ENCODE measurements around the gene NDUFV1.
"Not testable (repeated sequence)": the region's sequence is repeated elsewhere in the genome, so short reads cannot be mapped to it uniquely, and the experiment has no call there.

DNA sequence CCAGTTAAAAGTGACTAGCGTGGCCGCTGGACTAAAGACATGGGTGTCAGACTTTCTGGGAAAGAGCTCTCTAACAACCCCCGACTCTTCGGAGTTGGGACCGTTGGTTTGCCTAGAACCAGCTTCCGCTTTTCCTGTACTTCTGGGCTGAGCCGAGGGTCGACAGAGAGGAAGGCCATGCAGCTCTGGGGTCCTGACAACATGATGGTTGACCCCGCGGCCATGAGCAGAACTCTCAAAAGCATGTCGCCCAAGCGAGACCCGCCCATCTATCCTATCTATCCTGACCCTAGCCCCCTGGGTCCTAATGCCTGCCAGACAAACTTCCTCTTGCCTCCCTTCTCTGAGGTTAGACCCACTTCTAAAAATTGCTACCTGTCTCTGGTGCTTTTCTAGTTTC, 13.9 kb downstream of the NDUFV1 start:
- TF ChIP-seq EP300, POLR2A (IDR thresholded peaks at IDR 0.05): not testable (repeated sequence)
- TF ChIP-seq, protein P1, sequence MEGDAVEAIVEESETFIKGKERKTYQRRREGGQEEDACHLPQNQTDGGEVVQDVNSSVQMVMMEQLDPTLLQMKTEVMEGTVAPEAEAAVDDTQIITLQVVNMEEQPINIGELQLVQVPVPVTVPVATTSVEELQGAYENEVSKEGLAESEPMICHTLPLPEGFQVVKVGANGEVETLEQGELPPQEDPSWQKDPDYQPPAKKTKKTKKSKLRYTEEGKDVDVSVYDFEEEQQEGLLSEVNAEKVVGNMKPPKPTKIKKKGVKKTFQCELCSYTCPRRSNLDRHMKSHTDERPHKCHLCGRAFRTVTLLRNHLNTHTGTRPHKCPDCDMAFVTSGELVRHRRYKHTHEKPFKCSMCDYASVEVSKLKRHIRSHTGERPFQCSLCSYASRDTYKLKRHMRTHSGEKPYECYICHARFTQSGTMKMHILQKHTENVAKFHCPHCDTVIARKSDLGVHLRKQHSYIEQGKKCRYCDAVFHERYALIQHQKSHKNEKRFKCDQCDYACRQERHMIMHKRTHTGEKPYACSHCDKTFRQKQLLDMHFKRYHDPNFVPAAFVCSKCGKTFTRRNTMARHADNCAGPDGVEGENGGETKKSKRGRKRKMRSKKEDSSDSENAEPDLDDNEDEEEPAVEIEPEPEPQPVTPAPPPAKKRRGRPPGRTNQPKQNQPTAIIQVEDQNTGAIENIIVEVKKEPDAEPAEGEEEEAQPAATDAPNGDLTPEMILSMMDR (IDR thresholded peaks at IDR 0.05): not testable (repeated sequence)

All from gastroesophageal sphincter (tissue), 3 donors.